Measurements from ENCODE around the gene KRT1.

- TF ChIP-seq BHLHE40 (IDR thresholded peaks at IDR 0.05; ENCODE audit: low read depth, low read length), result no peak
- TF ChIP-seq CTCF (IDR thresholded peaks at IDR 0.05), result no peak
- TF ChIP-seq MAZ (IDR thresholded peaks at IDR 0.05; ENCODE audit: borderline replicate concordance, low read depth, low read length), result no peak
- no peak for TF ChIP-seq HDAC2 (IDR thresholded peaks at IDR 0.05)
- no peak for TF ChIP-seq USF2 (IDR thresholded peaks at IDR 0.05)
Measured at GRCh38 chr12:52636592-52637258, 43.5 kb downstream of the KRT1 start.
